Measurements from ENCODE around the gene DRD3.

DRD3 gene

DNA sequence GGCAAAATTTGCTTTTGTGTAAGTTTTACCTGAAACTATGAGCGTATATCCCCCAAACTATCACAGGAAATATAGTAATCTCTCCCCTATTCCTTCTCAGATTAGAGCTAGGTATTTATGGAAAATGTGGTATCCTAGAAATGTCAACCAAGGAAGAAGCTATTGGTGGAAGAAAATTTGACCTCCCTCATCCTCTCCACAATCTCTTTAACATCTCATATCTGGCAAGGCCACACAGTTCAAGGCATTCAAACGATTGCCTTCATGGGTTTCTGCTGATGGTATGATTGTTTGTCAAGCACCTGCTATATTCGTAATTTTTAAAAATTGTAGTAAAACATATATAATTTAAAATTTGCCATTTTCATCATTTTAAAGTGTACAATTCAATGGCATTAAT, 27.5 kb upstream of the DRD3 start:
- no peak overlapping the region for H3K4me3 ChIP-seq (ENCODE audit: low read depth, low read length)
- TF ChIP-seq, protein P1, sequence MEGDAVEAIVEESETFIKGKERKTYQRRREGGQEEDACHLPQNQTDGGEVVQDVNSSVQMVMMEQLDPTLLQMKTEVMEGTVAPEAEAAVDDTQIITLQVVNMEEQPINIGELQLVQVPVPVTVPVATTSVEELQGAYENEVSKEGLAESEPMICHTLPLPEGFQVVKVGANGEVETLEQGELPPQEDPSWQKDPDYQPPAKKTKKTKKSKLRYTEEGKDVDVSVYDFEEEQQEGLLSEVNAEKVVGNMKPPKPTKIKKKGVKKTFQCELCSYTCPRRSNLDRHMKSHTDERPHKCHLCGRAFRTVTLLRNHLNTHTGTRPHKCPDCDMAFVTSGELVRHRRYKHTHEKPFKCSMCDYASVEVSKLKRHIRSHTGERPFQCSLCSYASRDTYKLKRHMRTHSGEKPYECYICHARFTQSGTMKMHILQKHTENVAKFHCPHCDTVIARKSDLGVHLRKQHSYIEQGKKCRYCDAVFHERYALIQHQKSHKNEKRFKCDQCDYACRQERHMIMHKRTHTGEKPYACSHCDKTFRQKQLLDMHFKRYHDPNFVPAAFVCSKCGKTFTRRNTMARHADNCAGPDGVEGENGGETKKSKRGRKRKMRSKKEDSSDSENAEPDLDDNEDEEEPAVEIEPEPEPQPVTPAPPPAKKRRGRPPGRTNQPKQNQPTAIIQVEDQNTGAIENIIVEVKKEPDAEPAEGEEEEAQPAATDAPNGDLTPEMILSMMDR (IDR thresholded peaks at IDR 0.05; ENCODE audit: low read depth, low read length), result no peak
- DNase-seq, result no peak
- H3K36me3 ChIP-seq, result no peaks in the 10 kb centered on the region
- peaks cover 37% of the 10 kb centered on the region for H3K27me3 ChIP-seq
- H3K4me1 ChIP-seq, result no peaks in the 10 kb centered on the region
- no peaks in the 10 kb centered on the region for H3K9me3 ChIP-seq

DNA sequence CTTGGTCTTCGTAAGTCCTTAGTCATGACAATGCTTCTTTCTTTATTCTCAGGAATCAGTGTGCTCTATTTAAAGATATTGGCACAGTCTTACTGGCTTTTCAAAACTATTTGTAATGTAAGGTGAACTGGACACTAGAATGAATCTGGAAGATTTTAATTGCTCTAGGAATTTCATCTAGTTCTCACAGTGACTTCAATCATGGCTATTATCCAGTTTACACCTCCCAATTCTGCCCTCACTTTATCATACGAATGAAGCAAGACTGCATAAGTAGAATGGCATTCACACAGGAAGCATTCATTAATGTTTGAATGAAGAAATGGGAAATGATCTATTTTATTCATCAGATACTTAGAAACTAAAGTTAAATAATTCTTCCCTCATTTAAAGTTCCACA, 26.7 kb upstream of the DRD3 start:
- no peaks in the 10 kb centered on the region for H3K4me1 ChIP-seq
- TF ChIP-seq, protein P1 (IDR thresholded peaks at IDR 0.05; ENCODE audit: low read depth, low read length), result no peak
- no peak overlapping the region for H3K4me3 ChIP-seq (ENCODE audit: low read depth, low read length)
- H3K36me3 ChIP-seq, result no peaks in the 10 kb centered on the region
- no peaks in the 10 kb centered on the region for H3K9me3 ChIP-seq
- H3K27me3 ChIP-seq, result peaks cover 41% of the 10 kb centered on the region
- no peak for DNase-seq

DNA sequence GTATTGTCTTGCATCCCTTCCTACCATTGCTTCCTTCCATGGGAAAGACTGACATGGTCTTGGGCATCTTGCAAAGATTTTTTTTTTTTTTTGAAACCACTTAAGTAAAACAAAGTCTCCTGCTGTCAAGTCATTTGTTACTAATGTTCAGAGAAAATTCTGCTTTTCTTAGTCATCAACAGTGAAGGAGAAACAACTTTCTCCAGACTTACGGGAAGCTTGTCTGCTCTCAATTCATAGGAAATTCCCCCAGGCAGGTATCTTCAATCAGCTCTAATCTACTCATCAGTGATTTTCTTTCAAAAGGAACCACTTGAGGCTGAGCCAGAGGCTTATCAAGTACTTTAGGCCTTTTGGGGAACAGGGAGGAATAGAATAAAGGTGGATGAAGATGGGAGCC, 15.9 kb upstream of the DRD3 start:
- no peaks in the 10 kb centered on the region for H3K4me1 ChIP-seq
- TF ChIP-seq, protein P1 (IDR thresholded peaks at IDR 0.05; ENCODE audit: low read depth, low read length), result no peak
- peaks cover 31% of the 10 kb centered on the region for H3K27me3 ChIP-seq
- H3K36me3 ChIP-seq, result no peaks in the 10 kb centered on the region
- no peak for DNase-seq
- no peak overlapping the region for H3K4me3 ChIP-seq (ENCODE audit: low read depth, low read length)
- H3K9me3 ChIP-seq, result no peaks in the 10 kb centered on the region

DNA sequence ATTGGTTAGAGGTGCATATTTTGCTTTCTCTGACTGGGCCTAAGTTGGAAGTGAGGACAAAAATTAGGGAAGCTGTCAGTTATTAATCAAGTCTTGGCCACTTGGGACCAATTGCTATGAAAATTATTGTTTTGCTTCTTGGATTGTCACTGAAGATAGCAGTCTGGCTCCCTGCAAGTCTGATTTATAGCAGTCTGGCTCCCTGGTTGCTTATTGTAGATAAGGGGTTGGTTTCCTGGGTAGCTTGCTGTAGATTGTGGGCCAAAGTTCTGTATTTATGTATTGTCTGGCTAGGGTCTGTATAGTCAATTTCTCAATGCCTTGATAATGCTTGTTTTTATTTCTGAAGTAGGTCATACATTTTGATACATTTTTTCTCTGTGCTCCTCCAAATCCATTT, 13.3 kb upstream of the DRD3 start:
- no peaks in the 10 kb centered on the region for H3K36me3 ChIP-seq

DNA sequence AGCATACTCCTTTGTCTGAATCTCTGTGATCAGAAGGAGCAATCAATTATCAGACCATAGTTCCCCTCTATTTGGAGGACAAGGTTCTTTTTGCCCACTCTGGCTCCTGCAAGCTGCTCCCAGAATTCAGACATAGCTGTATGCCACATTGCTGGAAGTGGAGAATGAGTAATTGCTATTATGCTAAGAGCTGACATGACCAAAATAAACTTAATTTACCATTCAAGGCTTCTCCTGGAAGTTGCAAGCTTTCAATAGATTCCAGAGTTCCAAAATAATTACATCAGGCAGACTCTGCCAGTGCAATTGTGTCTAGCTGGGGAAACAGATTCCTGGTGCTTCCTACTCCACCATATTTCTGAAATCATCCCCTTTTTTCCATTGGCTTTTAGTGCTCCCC, 7.6 kb upstream of the DRD3 start:
- H3K4me3 ChIP-seq (ENCODE audit: low read depth, low read length), result no peak overlapping the region
- TF ChIP-seq, protein P1 (IDR thresholded peaks at IDR 0.05; ENCODE audit: low read depth, low read length), result no peak
- H3K4me1 ChIP-seq, result no peaks in the 10 kb centered on the region
- H3K36me3 ChIP-seq, result no peaks in the 10 kb centered on the region
- DNase-seq, result no peak
- H3K9me3 ChIP-seq, result no peaks in the 10 kb centered on the region
- peaks cover 15% of the 10 kb centered on the region for H3K27me3 ChIP-seq

More for the DNA sequence above, 13.3 kb upstream of the DRD3 start:
- Histone ChIP-seq H3K27me3 (peaks cover 21% of the 10 kb centered on the region), H3K9me3 (no peaks in the 10 kb centered on the region), H3K4me3 (ENCODE audit: low read depth, low read length) (no peak overlapping the region), H3K4me1 (no peaks in the 10 kb centered on the region)
- TF ChIP-seq, protein P1 (IDR thresholded peaks at IDR 0.05; ENCODE audit: low read depth, low read length), result no peak
- no peak for DNase-seq

DNA sequence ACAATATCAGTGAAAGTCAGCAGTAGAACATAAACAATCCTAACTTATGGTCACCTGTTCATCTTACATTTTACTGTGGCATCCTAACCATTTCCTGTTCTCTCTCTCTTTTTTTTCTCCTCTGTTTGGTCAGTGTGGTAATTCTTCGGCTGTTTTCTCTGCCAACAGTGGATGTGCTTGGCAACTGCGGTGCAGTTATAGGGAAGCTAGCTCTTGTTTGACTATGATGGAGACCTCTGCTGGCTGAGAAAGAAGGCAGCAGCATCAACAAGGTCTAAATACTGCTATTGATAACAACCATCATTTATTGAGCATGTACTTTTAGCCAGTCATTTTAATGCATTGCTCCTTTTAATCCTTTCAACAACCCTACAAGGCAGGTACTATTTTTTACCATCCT, 723 bp upstream of the DRD3 start:
- peak; percentile 28 for DNase-seq
- Histone ChIP-seq H3K9me3 (no peaks in the 10 kb centered on the region), H3K27me3 (peaks cover 46% of the 10 kb centered on the region), H3K4me3 (ENCODE audit: low read depth, low read length) (no peak overlapping the region), H3K4me1 (no peaks in the 10 kb centered on the region), H3K36me3 (no peaks in the 10 kb centered on the region)
- TF ChIP-seq, protein P1 (IDR thresholded peaks at IDR 0.05; ENCODE audit: low read depth, low read length), result peak; percentile 68
